ENCODE data around the gene MFSD11. TPM values are rescaled to one million over a fixed set of nuclear protein-coding genes. Genes with fewer than 3 reads are reported as not detected.
A peak's percentile ranks its signal among the peaks of the same experiment; 100 is the strongest.

The MFSD11 gene
- total RNA-seq, 6 donors from 2014 or later = 23.9 to 49.2 (median 34.4) TPM

DNA sequence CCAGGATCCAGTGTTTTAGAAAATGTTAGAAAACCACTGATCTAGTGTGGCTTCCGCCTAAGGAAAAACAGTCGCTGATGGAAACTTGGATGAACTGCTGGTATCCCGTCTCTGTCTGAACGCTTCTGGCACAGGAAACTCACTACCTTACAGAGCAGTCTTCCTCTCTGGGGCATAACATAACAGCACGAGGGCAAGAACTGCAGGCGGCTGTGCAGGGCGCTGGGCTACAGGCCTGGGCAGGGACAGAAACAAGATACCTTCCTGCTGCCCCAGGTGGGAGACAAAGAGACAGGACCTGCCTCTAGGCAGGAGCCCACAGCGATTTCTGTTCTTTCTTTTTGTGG is 37.7 kb upstream of the MFSD11 start:
- H3K27ac ChIP-seq = peak overlapping the region; percentile 81 to 88 (median 88)
- no peaks in the 10 kb centered on the region for H3K9me3 ChIP-seq
- ATAC-seq (ENCODE audit: low FRiP score in 2 of 2) = peak in 1 of 2 donors; percentile 4
- no peak for DNase-seq
- TF ChIP-seq POLR2A (IDR thresholded peaks at IDR 0.05) (peak in 1 of 4 donors; percentile 3), POLR2AphosphoS5 (IDR thresholded peaks at IDR 0.05) (no peak), EP300 (IDR thresholded peaks at IDR 0.05) (no peak)
- TF ChIP-seq, protein P1, sequence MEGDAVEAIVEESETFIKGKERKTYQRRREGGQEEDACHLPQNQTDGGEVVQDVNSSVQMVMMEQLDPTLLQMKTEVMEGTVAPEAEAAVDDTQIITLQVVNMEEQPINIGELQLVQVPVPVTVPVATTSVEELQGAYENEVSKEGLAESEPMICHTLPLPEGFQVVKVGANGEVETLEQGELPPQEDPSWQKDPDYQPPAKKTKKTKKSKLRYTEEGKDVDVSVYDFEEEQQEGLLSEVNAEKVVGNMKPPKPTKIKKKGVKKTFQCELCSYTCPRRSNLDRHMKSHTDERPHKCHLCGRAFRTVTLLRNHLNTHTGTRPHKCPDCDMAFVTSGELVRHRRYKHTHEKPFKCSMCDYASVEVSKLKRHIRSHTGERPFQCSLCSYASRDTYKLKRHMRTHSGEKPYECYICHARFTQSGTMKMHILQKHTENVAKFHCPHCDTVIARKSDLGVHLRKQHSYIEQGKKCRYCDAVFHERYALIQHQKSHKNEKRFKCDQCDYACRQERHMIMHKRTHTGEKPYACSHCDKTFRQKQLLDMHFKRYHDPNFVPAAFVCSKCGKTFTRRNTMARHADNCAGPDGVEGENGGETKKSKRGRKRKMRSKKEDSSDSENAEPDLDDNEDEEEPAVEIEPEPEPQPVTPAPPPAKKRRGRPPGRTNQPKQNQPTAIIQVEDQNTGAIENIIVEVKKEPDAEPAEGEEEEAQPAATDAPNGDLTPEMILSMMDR (IDR thresholded peaks at IDR 0.05) = no peak
- no peaks in the 10 kb centered on the region for H3K36me3 ChIP-seq
- H3K4me3 ChIP-seq = no peak overlapping the region
- peaks cover 46 to 67% (median 53%) of the 10 kb centered on the region in 4 donors for H3K4me1 ChIP-seq
- H3K27me3 ChIP-seq = no peaks in the 10 kb centered on the region
- 62 to 75% methylated on average over 6 to 8 of the region's 8 CpGs for WGBS, 2 donors

DNA sequence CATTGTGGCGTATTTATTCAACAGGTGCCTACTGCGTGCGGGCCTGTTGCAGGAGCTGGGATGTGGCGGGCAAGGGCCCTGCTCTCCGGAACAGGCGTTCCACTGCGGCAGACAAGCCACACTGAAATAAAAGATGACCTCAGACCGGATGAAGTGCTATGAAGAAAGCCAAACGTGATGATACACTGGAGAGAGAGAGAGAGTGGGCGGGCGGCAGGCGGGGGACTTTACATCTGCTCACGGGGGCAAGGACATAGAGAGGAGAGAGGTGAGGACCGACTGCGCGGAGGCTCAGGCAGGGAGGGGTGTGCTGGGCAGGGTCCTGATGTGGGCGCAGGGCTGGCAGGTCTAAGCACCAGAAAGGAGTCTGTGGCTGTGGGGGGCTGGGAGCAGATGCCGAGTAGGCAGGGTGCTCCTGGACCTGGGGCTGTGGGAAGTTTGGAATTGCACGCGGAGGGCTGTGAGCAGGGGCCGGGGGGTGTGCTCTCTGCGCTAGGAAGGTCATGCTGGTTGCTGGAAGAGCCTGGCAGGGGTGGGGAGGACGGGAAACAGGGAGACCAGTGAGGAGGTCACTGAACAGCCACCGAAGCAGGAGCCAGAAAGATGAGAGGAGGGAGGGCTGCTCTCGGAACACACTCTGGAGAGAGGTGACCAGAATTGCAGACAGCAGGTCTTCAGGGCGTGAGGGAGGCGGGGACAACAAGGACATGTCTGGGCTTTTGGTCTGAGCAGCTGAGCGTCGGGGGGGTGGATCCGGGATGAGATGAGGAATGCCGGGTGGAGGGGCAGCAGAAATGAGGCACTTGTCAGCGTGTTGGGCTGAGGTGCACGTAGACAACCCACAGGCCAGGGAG is 37.1 kb upstream of the MFSD11 start:
- TF ChIP-seq POLR2A (IDR thresholded peaks at IDR 0.05) = peak in 2 of 4 donors; percentile 18 to 29
- TF ChIP-seq POLR2AphosphoS5 (IDR thresholded peaks at IDR 0.05) = peak; percentile 53 to 63
- TF ChIP-seq, protein P1 (IDR thresholded peaks at IDR 0.05) = no peak
- TF ChIP-seq EP300 (IDR thresholded peaks at IDR 0.05) = peak in 1 of 4 donors; percentile 29
- WGBS, 2 donors = 57 to 59% methylated on average over 33 of the region's 33 CpGs
- Histone ChIP-seq H3K36me3 (no peaks in the 10 kb centered on the region), H3K4me3 (peak overlapping the region in 2 of 4 donors; percentile 2 to 38), H3K27ac (peak overlapping the region; percentile 81 to 88 (median 88)), H3K4me1 (peaks cover 41 to 63% (median 48%) of the 10 kb centered on the region in 4 donors), H3K9me3 (no peaks in the 10 kb centered on the region), H3K27me3 (no peaks in the 10 kb centered on the region)
- DNase-seq (no peak), ATAC-seq (ENCODE audit: low FRiP score in 2 of 2) (peak; percentile 79 to 85)

DNA sequence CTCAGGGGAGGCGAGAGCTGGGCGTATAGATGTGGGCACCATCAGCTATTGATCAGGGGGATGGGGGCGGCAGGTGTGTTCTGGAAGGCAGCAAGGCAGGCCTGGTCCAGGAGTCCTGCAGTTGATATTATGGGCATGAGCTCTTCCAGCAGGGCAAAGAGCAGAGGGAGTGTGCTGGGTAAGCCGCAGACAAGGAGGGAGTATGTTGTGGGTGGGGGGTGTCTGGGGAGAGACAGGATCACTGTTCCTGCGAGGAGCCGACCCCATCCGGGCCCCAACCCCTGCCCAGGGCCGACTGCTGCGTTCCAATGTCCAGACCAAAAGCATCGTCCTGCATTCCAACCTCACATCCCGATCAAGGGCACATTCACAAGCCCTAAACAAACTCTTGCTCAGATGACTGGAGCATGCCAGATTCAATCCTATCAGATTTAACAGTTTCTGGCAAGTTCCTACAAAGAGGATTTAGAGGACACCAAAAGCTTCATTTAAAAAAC is 36.4 kb upstream of the MFSD11 start:
- peak overlapping the region; percentile 81 to 88 (median 88) for H3K27ac ChIP-seq
- DNase-seq = no peak
- H3K4me3 ChIP-seq = peak overlapping the region in 2 of 4 donors; percentile 2 to 38
- H3K27me3 ChIP-seq = no peaks in the 10 kb centered on the region
- TF ChIP-seq, protein P1 (IDR thresholded peaks at IDR 0.05) = no peak
- TF ChIP-seq EP300 (IDR thresholded peaks at IDR 0.05) (no peak), POLR2AphosphoS5 (IDR thresholded peaks at IDR 0.05) (no peak), POLR2A (IDR thresholded peaks at IDR 0.05) (no peak)
- H3K4me1 ChIP-seq = peaks cover 34 to 57% (median 44%) of the 10 kb centered on the region in 4 donors
- no peaks in the 10 kb centered on the region for H3K36me3 ChIP-seq
- WGBS, 2 donors = 68 to 76% methylated on average over 5 to 11 of the region's 11 CpGs
- ATAC-seq (ENCODE audit: low FRiP score in 2 of 2) = no peak
- H3K9me3 ChIP-seq = no peaks in the 10 kb centered on the region

DNA sequence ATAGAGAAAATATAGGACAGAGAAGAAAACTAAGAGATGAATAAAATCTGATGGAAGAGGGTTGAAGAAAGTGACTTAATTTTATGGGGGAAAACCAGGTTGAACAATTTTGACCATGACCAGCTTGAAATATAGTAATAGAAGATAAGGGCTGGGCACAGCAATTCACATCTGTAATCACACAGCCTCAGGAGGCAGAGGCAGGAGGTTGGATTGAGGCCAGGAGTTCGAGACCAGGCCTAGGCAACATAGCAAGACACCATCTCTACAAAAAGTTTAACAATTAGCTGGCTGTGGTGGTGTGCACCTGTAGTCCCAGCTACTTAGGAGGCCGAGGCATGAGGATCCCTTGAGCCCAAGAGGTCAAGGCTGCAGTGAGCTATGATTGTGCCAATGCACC is 35.8 kb upstream of the MFSD11 start:
- Histone ChIP-seq H3K4me3 (no peak overlapping the region), H3K9me3 (no peaks in the 10 kb centered on the region), H3K4me1 (peaks cover 29 to 51% (median 41%) of the 10 kb centered on the region in 4 donors), H3K27ac (peak overlapping the region in 2 of 4 donors; percentile 88), H3K27me3 (no peaks in the 10 kb centered on the region), H3K36me3 (no peaks in the 10 kb centered on the region)
- no peak for DNase-seq
- ATAC-seq (ENCODE audit: low FRiP score in 2 of 2) = no peak
- WGBS, 2 donors = 60 to 61% methylated on average over 2 of the region's 2 CpGs
- TF ChIP-seq, protein P1 (IDR thresholded peaks at IDR 0.05) = no peak
- TF ChIP-seq POLR2AphosphoS5 (IDR thresholded peaks at IDR 0.05) (no peak), POLR2A (IDR thresholded peaks at IDR 0.05) (no peak), EP300 (IDR thresholded peaks at IDR 0.05) (no peak)

All from upper lobe of left lung (tissue), 6 donors.